PC-9 (cell line): ENCODE measurements around the gene CACNA1D. TPM values are rescaled to one million over a fixed set of nuclear protein-coding genes. Genes with fewer than 3 reads are reported as not detected.

Experiments used
- BruUV-seq: library from RNA; stranded (reverse); fragments of 400-500 nt; replicated peaks from 2 replicates; lab custom pipeline; 2021; lab: Mats Ljungman, UMichigan
- CTCF ChIA-PET: fragments of 300-600 bp; sonication (Branson Sonifier 250); formaldehyde crosslinking; loops from one replicate; lab custom pipeline; 2022; ENCODE audit warnings: antibody characterized with exemption; lab: Charles Lee
- POLR2A ChIA-PET: fragments of 300-600 bp; sonication (Branson Sonifier 250); formaldehyde crosslinking; loops from one replicate; lab custom pipeline; 2022; ENCODE audit warnings: antibody characterized with exemption; ENCODE audit not compliant: unreplicated experiment; lab: Charles Lee
- DNase-seq, 2 experiments: peaks; one replicate each; pipeline versions ENCODE4 v3.0.0 to v3.0.0-alpha.2; 2015 to 2022; ENCODE audit warnings: mixed read lengths in 1 of 2
- H2AFZ ChIP-seq: fragments of 200-600 bp; sonication (generic); 2 replicates; pipeline ENCODE4 v1.8.1; 2017; ENCODE audit warnings: antibody characterized with exemption
- H3F3A ChIP-seq: fragments of 200-600 bp; sonication (generic); 2 replicates; pipeline ENCODE4 v1.8.1; 2017; ENCODE audit warnings: antibody characterized with exemption, mild to moderate bottlenecking, low read depth; ENCODE audit not compliant: insufficient read depth
- H3K27ac ChIP-seq: fragments of 200-600 bp; sonication (generic); 2 replicates; pipeline ENCODE4 v1.6.1; 2016; ENCODE audit warnings: mixed run types
- H3K27me3 ChIP-seq: fragments of 200-600 bp; sonication (generic); 2 replicates; pipeline ENCODE4 v1.6.1; 2016; ENCODE audit warnings: low read depth, mixed run types; ENCODE audit not compliant: insufficient read depth
- H3K36me3 ChIP-seq: fragments of 200-600 bp; sonication (generic); 2 replicates; pipeline ENCODE4 v1.6.1; 2016; ENCODE audit warnings: low read depth, mixed run types
- H3K4me1 ChIP-seq: fragments of 200-600 bp; sonication (generic); replicated peaks from 2 replicates; pipeline ENCODE4 v1.6.1; 2016; ENCODE audit warnings: mixed run types; ENCODE audit not compliant: insufficient read depth
- H3K4me2 ChIP-seq: fragments of 200-600 bp; sonication (generic); 2 replicates; pipeline ENCODE4 v1.6.1; 2017; ENCODE audit warnings: mixed run types
- H3K4me3 ChIP-seq: fragments of 200-600 bp; sonication (generic); 2 replicates; pipeline ENCODE4 v1.6.1; 2016; ENCODE audit warnings: mixed run types
- H3K79me2 ChIP-seq: fragments of 200-600 bp; sonication (generic); 2 replicates; pipeline ENCODE4 v1.6.1; 2017; ENCODE audit warnings: low read depth, mixed run types
- H3K9me2 ChIP-seq: fragments of 200-600 bp; sonication (generic); 2 replicates; pipeline ENCODE4 v1.8.1; 2017; ENCODE audit warnings: mild to moderate bottlenecking; ENCODE audit not compliant: insufficient read depth
- H3K9me3 ChIP-seq: fragments of 200-600 bp; sonication (generic); 2 replicates; pipeline ENCODE4 v1.8.1; 2016; ENCODE audit warnings: low read depth; ENCODE audit not compliant: insufficient read depth
- H4K20me1 ChIP-seq: fragments of 200-600 bp; sonication (generic); 2 replicates; pipeline ENCODE4 v1.8.1; 2017; ENCODE audit not compliant: insufficient read depth
- EZH2 ChIP-seq: fragments of 200-600 bp; sonication (generic); IDR thresholded peaks from 2 replicates; pipeline ENCODE4 v1.8.0; 2017; ENCODE audit warnings: antibody characterized with exemption, low read depth
- intact Hi-C: fragments of 100-400 bp; cut with micrococcal nuclease; formaldehyde crosslinking; loops from one replicate; pipeline ENCODE4 v1.10.0; 2022; ENCODE audit not compliant: unreplicated experiment
- total RNA-seq: library from RNA; stranded (reverse); gene quantifications from 2 replicates; pipeline ENCODE4 v1.2.3, GENCODE V29; 2021
- TF ChIP-seq, protein P1 (sequence below): fragments of 200-600 bp; sonication (generic); conservative IDR thresholded peaks from 2 replicates; pipeline ENCODE4 v1.6.1; 2017; ENCODE audit warnings: mixed run types, antibody characterized with exemption, mild to moderate bottlenecking, moderate library complexity

The CACNA1D gene
- total RNA-seq, 1 experiment from 2014 or later, result not detected

DNA sequence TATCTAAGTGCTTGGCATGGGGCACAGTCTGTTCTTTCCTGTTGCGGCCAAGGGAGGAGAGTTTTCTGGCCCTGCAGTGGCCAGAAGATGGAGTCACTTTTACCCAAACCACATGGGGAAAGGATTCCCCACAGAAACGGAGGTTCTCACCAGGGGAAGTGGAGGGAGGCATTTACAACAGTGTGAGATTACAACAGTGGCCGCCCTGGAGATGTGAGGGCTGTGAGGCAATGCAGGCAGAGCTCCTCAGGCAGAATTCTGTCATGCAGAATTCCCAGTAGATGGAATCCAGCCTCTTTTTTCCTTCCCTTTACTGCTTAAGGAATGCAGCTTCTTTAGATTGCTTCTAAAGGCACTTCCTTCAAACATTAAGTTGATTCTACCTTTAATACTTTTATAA is 83.1 kb downstream of the CACNA1D start:
- Histone ChIP-seq H3K79me2 (no peaks in the 10 kb centered on the region), H3K4me1 (no peaks in the 10 kb centered on the region), H3K27ac (no peak overlapping the region), H3K4me2 (no peak overlapping the region), H3K9me3 (no peaks in the 10 kb centered on the region), H3K36me3 (no peaks in the 10 kb centered on the region), H3K9me2 (no peaks in the 10 kb centered on the region), H4K20me1 (no peaks in the 10 kb centered on the region), H3K4me3 (no peak overlapping the region), H2AFZ (no peak overlapping the region), H3K27me3 (peaks cover 41% of the 10 kb centered on the region), H3F3A (no peaks in the 10 kb centered on the region)
- intact Hi-C loops, result no loop called here
- DNase-seq, result no peak
- POLR2A ChIA-PET, result no interaction called here
- TF ChIP-seq EZH2, result no peak
- TF ChIP-seq, protein P1, sequence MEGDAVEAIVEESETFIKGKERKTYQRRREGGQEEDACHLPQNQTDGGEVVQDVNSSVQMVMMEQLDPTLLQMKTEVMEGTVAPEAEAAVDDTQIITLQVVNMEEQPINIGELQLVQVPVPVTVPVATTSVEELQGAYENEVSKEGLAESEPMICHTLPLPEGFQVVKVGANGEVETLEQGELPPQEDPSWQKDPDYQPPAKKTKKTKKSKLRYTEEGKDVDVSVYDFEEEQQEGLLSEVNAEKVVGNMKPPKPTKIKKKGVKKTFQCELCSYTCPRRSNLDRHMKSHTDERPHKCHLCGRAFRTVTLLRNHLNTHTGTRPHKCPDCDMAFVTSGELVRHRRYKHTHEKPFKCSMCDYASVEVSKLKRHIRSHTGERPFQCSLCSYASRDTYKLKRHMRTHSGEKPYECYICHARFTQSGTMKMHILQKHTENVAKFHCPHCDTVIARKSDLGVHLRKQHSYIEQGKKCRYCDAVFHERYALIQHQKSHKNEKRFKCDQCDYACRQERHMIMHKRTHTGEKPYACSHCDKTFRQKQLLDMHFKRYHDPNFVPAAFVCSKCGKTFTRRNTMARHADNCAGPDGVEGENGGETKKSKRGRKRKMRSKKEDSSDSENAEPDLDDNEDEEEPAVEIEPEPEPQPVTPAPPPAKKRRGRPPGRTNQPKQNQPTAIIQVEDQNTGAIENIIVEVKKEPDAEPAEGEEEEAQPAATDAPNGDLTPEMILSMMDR, result no peak
- CTCF ChIA-PET, result no interaction called here
- no TSS peak for BruUV-seq

DNA sequence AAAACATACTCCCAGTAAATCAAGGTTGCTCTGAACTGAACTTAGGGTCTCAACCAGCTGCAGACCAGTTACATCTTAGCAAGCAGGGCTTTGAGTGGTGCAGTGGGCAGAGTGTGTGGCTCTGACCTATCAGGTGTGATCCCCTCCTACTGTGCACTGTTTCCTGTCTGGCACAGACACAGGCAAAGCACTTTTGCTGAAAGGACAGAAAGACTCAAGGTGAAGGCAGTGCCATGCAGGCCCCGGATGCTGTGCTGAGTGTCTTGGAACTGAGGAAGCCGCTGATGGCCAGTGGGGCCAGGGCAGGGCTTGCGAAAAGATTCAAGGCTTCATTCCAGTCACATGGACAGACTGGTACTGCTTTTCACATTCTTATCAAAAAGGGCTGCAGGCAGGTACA is 85.2 kb downstream of the CACNA1D start:
- no peaks in the 10 kb centered on the region for H3K36me3 ChIP-seq
- no peaks in the 10 kb centered on the region for H3K79me2 ChIP-seq
- no peak for TF ChIP-seq EZH2
- TF ChIP-seq, protein P1, result no peak
- H3K27me3 ChIP-seq, result peaks cover 46% of the 10 kb centered on the region
- no peaks in the 10 kb centered on the region for H4K20me1 ChIP-seq
- no peak overlapping the region for H3K27ac ChIP-seq
- H2AFZ ChIP-seq, result no peak overlapping the region
- ChIA-PET CTCF (no interaction called here), POLR2A (no interaction called here)
- no TSS peak for BruUV-seq
- no peak overlapping the region for H3K4me2 ChIP-seq
- intact Hi-C loops, result no loop called here
- no peaks in the 10 kb centered on the region for H3F3A ChIP-seq
- no peaks in the 10 kb centered on the region for H3K9me2 ChIP-seq
- DNase-seq, result no peak
- no peaks in the 10 kb centered on the region for H3K4me1 ChIP-seq
- H3K4me3 ChIP-seq, result no peak overlapping the region
- H3K9me3 ChIP-seq, result no peaks in the 10 kb centered on the region

DNA sequence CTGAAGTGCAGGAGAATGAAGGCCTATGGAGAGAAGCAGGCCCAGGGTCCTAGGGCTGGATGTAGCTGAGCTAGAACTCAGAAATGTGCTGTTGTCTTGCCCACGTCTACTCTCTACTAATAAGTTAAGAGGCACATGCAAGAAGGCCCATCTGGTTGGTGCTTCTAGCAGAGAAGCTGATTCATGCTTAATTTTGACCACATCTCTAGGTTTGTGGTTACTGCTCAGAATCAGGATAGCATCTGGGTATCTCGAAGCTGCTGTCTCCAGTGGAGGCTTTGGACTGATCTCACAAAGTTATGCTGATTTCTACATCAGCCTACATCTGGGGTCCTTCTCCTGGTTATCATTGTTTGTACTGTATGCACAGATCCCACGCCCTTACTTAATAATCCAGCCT is 87.3 kb downstream of the CACNA1D start:
- Histone ChIP-seq H3F3A (no peaks in the 10 kb centered on the region), H4K20me1 (no peaks in the 10 kb centered on the region), H3K9me2 (no peaks in the 10 kb centered on the region), H3K4me2 (no peak overlapping the region), H3K4me3 (no peak overlapping the region), H3K4me1 (no peaks in the 10 kb centered on the region), H2AFZ (no peak overlapping the region), H3K27ac (no peak overlapping the region), H3K27me3 (peaks cover 27% of the 10 kb centered on the region; the same call in 1 of the 2 replicates), H3K9me3 (no peaks in the 10 kb centered on the region), H3K79me2 (no peaks in the 10 kb centered on the region), H3K36me3 (no peaks in the 10 kb centered on the region)
- TF ChIP-seq, protein P1, result no peak
- no peak for TF ChIP-seq EZH2
- ChIA-PET POLR2A (no interaction called here), CTCF (no interaction called here)
- BruUV-seq, result no TSS peak
- intact Hi-C loops, result no loop called here
- DNase-seq, result no peak
